NCI-H226 (cell line): Measurements from ENCODE around the gene OR2W3.

Experiments used
- DNase-seq: peaks from one replicate; pipeline ENCODE4 v3.0.0-alpha.2; 2015

The OR2W3 gene

DNA sequence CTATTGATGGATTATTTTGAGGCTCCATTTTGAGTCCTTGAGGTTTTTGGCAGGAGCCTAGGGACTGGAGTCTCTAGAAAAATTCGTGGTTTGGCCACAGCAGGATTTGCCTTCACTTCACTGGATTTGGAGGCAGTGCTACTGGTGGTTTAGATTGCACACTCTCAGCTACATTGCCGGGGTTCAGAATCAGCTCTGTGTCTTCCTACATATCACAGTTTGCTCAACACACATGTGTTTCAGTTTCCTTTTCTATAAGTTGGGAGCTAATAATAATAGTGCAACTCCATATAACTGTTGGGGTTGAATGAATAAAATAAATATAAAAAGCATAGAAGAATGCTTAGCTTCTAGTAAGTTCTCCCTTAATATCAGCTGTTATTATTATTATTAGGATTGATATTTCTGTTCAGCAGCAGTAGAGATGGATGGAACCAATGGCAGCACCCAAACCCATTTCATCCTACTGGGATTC is at the start of gene OR2W3:
Gene OR2W3 (plus strand): TSS at position 425 of the 475 bp plus-strand sequence. CDS start 0 bp downstream, at position 425.
- no peak for DNase-seq

DNA sequence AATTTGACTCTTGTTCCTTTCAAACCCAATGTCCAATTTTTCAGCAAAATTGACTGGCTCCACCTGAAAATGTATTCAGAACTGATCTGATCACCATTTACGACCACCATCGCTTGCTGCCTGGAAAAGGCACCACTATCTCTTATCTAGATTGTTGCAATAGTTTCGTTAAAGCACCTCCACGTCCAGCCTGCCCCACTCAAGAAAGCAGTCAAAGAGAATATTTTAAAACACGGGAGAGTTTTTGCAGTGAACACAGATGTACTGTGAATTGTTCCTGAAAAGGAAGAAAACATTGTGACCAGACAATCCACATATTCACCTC is 49.7 kb upstream of the OR2W3 start:
- DNase-seq, result no peak

- DNase-seq, result no peak
Measured at GRCh38 chr1:247848346-247848745, 47.0 kb upstream of the OR2W3 start.

DNA sequence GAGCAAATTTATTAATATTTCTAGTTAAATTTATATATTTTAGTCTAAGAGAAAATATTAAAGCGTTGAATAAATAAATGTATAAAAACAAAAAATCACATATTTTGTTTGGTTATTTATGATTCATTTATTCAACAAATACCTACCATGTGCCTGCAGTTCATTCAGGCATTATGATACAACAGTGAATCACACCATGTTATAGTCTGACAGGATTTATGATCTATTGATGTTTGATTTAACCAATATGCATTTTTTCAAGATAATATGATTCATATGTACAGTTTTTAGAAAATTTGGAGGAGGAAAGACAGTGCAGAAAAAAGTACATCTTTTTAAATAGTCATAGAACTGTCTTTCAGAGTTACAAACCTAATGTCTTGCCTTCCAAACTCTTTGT is 45.8 kb upstream of the OR2W3 start:
- no peak for DNase-seq

GRCh38 chr1:247854899-247855545 is 40.4 kb upstream of the OR2W3 start:
- no peak for DNase-seq

DNA sequence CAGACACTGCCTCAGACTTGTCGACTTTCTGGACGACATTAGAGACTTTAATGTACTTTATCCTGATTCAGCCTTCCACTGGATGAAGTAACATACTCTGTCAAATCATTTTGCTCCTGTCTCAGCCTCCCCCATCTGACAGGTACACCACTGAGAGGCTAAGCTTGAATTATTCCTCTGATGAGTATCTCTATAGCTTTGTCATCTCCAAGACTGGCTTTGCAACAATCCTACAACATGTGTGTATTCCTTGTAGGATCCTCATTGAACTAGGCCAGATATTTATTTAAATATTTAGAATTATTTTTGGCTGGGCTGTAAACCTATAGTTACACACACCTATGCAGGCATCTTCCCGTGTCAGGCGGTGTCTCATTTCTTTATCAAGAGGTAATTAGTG is 39.5 kb upstream of the OR2W3 start:
- DNase-seq, result no peak

- DNase-seq, result peak; percentile 97
Measured at GRCh38 chr1:247857069-247857984, 38.1 kb upstream of the OR2W3 start, which contains the start of gene TRIM58. TSS of gene TRIM58 (plus strand) at chr1:247857187. CDS start at chr1:247857247, 60 bp downstream.

GRCh38 chr1:247857985-247858619 is 37.3 kb upstream of the OR2W3 start:
- DNase-seq, result no peak

GRCh38 chr1:247862756-247863155 is 32.6 kb upstream of the OR2W3 start:
- DNase-seq, result no peak

- DNase-seq, result no peak
Measured at GRCh38 chr1:247864644-247865043, 30.7 kb upstream of the OR2W3 start.

DNA sequence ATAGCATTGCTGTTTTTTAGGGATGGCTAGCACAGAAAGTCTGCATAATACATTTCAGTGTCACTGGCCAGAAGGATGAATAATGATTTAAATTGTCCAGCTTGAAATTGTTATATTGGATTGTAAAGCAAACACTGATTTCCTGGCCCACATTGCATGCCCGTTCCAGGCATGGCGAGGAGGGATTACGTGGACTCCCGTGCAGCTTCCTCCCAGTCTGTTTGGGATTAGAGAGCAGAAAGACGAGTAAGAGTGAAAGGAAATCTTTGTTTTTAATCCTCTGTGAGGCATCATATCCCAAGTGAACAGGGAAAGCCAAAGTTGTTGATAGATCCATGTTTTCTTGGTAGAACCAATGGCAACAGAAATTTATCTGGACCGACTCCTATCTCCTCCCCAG is 30.0 kb upstream of the OR2W3 start:
- peak; percentile 34 for DNase-seq

- no peak for DNase-seq
Measured at GRCh38 chr1:247883346-247883745, 12.0 kb upstream of the OR2W3 start.

GRCh38 chr1:247884797-247885413 is 10.5 kb upstream of the OR2W3 start:
- DNase-seq, result peak; percentile 41

DNA sequence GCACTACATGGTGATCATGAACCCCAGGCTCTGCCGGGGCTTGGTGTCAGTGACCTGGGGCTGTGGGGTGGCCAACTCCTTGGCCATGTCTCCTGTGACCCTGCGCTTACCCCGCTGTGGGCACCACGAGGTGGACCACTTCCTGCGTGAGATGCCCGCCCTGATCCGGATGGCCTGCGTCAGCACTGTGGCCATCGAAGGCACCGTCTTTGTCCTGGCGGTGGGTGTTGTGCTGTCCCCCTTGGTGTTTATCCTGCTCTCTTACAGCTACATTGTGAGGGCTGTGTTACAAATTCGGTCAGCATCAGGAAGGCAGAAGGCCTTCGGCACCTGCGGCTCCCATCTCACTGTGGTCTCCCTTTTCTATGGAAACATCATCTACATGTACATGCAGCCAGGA is 589 bp downstream of the OR2W3 start:
- DNase-seq, result no peak

- no peak for DNase-seq
Measured at GRCh38 chr1:247904122-247904521, 8.7 kb downstream of the OR2W3 start.

- DNase-seq, result no peak
Measured at GRCh38 chr1:247905181-247905580, 9.8 kb downstream of the OR2W3 start.

- no peak for DNase-seq
Measured at GRCh38 chr1:247905910-247906503, 10.6 kb downstream of the OR2W3 start.

- DNase-seq, result peak; percentile 91
Measured at GRCh38 chr1:247906504-247907047, 11.2 kb downstream of the OR2W3 start.

- DNase-seq, result peak; percentile 78
Measured at GRCh38 chr1:247908766-247909165, 13.4 kb downstream of the OR2W3 start.

DNA sequence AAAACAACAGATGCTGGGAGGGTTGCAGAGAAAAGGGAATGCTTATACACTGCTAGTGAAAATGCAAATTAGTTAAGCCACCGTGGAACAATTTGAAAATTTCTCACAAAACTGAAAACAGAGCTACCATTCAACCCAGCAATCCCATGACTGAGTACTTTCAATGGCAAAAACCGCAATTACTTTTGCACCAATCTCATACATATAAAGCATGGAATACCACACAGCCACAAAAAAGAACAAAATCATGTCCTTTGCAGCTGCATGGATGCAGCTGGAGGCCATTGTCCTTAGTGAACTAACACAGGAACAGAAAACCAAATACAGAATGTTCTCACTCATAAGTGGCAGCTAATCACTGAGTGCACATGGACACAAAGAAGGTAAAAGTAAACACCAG is 18.4 kb downstream of the OR2W3 start:
- DNase-seq, result no peak

GRCh38 chr1:247914941-247915662 is 19.7 kb downstream of the OR2W3 start:
- DNase-seq, result peak; percentile 84

DNA sequence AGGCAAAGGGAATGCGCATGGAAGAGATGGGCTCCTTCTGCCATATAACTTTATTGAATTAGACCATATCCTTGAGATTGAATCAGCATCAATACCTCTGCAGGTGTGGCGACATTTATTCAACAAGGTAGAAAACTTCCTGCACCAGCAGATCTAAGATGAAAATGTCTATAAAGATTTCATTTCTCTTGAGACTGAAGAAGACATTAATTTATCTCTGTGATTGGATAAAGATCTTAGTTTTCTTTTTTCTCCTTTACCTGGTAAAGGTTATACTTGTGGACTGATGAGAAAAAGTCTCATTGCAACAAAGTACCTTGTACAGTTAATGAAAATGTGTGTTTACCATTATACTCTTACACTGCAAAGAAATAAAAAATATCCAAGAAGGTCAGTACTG is 24.6 kb downstream of the OR2W3 start, which contains the start of gene OR2T8:
Gene OR2T8 (plus strand): TSS at position 301 of the 400 bp plus-strand sequence. CDS start 766 bp downstream, outside the sequence.
- DNase-seq, result no peak
